ENCODE results near the gene ANO1. TPM values are rescaled to one million over a fixed set of nuclear protein-coding genes. Genes with fewer than 3 reads are reported as not detected.

The ANO1 gene
- total RNA-seq, 4 donors from 2014 or later: 25.3 to 107 (median 48.8) TPM

DNA sequence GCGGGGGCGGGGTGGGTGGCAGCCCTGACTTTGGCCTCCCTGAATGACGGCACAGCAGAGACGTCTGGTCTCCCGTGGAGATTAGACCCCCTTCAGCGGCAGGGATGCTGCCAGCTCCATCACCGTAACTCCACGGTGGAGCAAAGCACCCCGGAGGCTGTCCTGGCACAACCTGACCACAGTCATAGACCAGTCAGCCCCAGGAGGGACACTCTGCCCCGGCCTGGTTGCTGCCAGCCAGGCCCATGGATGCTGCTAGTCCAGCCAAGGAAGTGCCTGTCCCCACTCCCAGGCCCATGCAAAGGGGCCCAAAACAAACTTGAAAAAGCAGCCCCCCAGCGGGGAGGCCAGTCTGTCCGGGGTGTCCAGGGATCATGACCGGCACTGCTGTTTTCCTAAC is 11.5 kb upstream of the ANO1 start:
- Histone ChIP-seq H3K27ac (replicated peaks in 1 of 4) (no peak overlapping the region), H3K4me3 (no peak overlapping the region), H3K4me1 (no peaks in the 10 kb centered on the region), H3K36me3 (no peaks in the 10 kb centered on the region), H3K9me3 (no peaks in the 10 kb centered on the region), H3K27me3 (peaks cover 0 to 74% (median 2%) of the 10 kb centered on the region in 4 donors)
- 96% methylated on average over 9 of the region's 13 CpGs for WGBS
- DNase-seq (ENCODE audit: extremely low spot score): peak; percentile 75
- intact Hi-C loops (cut with DNase I): no loop called here
- TF ChIP-seq, protein P1, sequence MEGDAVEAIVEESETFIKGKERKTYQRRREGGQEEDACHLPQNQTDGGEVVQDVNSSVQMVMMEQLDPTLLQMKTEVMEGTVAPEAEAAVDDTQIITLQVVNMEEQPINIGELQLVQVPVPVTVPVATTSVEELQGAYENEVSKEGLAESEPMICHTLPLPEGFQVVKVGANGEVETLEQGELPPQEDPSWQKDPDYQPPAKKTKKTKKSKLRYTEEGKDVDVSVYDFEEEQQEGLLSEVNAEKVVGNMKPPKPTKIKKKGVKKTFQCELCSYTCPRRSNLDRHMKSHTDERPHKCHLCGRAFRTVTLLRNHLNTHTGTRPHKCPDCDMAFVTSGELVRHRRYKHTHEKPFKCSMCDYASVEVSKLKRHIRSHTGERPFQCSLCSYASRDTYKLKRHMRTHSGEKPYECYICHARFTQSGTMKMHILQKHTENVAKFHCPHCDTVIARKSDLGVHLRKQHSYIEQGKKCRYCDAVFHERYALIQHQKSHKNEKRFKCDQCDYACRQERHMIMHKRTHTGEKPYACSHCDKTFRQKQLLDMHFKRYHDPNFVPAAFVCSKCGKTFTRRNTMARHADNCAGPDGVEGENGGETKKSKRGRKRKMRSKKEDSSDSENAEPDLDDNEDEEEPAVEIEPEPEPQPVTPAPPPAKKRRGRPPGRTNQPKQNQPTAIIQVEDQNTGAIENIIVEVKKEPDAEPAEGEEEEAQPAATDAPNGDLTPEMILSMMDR (IDR thresholded peaks at IDR 0.05): no peak
- TF ChIP-seq EP300 (IDR thresholded peaks at IDR 0.05): no peak
- no peak for TF ChIP-seq POLR2A (IDR thresholded peaks at IDR 0.05; ENCODE audit: low read depth)
- no peak for TF ChIP-seq POLR2AphosphoS5 (IDR thresholded peaks at IDR 0.05)

DNA sequence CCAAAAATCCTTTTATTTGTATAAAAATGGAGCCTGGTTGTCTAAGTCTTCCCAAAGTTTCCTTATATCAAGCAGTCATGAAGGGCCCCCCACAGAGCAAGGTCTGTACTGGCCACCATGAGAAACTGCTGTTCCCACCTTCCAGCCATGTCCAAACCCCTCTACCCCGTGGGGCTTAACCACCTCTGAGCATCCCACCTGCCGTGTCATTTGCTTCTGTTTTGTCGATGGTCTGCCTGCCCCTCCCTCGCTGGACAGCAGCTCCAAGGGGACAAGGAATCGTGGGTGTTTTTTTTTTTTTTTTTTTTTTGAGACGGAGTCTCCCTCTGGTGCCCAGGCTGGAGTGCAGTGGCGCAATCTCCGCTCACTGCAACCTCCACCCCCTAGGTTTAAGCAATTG is 11.1 kb upstream of the ANO1 start:
- H3K27me3 ChIP-seq: peaks cover 0 to 78% (median 2%) of the 10 kb centered on the region in 4 donors
- no peaks in the 10 kb centered on the region for H3K9me3 ChIP-seq
- no peaks in the 10 kb centered on the region for H3K4me1 ChIP-seq
- intact Hi-C loops (cut with DNase I): no loop called here
- DNase-seq (ENCODE audit: extremely low spot score): peak; percentile 57
- H3K27ac ChIP-seq (replicated peaks in 1 of 4): no peak overlapping the region
- no peak overlapping the region for H3K4me3 ChIP-seq
- 86% methylated on average over 8 of the region's 8 CpGs for WGBS
- TF ChIP-seq POLR2A (IDR thresholded peaks at IDR 0.05; ENCODE audit: low read depth) (no peak), EP300 (IDR thresholded peaks at IDR 0.05) (no peak), POLR2AphosphoS5 (IDR thresholded peaks at IDR 0.05) (no peak)
- TF ChIP-seq, protein P1 (IDR thresholded peaks at IDR 0.05): no peak
- no peaks in the 10 kb centered on the region for H3K36me3 ChIP-seq

DNA sequence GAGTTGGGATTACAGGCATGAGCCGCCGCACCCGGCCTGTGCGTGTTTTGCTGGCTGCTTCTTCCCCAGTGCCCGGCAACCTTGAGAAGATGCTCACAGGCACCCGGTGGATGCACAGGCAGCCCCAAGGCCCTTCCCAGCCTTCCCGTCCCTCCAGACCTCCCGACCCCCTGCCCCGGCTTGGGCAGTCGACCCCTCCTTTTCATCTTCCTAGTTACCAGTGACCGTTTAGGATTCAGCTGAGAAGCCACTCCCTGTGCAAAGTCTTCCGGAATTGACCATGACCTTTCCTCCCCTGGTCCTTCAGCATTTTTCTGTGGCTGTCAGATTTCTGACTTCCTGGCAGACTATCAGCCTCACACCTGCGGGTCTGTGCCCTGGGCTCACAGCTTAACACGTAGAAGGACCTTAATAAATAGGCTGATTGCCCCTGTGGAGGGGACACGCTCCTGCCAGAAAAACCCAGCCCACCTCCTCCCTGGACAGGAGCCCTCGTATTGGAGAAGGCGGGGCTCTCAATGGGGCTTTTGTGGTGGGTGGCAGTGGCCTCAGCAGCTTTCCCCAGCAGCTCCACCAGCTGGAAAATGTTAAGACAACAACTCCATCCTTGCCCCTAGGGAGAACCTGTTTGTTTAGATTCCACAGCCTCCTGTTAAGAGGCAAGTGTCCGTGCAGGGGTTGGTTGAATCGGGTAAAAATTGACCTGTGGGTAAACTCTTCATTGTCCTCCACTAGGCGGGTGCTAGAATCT is 10.4 kb upstream of the ANO1 start:
- TF ChIP-seq POLR2AphosphoS5 (IDR thresholded peaks at IDR 0.05): no peak
- no peak for TF ChIP-seq EP300 (IDR thresholded peaks at IDR 0.05)
- TF ChIP-seq POLR2A (IDR thresholded peaks at IDR 0.05; ENCODE audit: low read depth): no peak
- TF ChIP-seq, protein P1 (IDR thresholded peaks at IDR 0.05): no peak
- peak; percentile 74 for DNase-seq (ENCODE audit: extremely low spot score)
- intact Hi-C loops (cut with DNase I): no loop called here
- H3K27ac ChIP-seq (replicated peaks in 1 of 4): no peak overlapping the region
- no peaks in the 10 kb centered on the region for H3K9me3 ChIP-seq
- 62% methylated on average over 17 of the region's 20 CpGs for WGBS
- peaks cover 0 to 77% (median 2%) of the 10 kb centered on the region in 4 donors for H3K27me3 ChIP-seq
- H3K4me3 ChIP-seq: no peak overlapping the region
- no peaks in the 10 kb centered on the region for H3K36me3 ChIP-seq
- H3K4me1 ChIP-seq: peaks cover 0 to 3% (median 0%) of the 10 kb centered on the region in 4 donors

DNA sequence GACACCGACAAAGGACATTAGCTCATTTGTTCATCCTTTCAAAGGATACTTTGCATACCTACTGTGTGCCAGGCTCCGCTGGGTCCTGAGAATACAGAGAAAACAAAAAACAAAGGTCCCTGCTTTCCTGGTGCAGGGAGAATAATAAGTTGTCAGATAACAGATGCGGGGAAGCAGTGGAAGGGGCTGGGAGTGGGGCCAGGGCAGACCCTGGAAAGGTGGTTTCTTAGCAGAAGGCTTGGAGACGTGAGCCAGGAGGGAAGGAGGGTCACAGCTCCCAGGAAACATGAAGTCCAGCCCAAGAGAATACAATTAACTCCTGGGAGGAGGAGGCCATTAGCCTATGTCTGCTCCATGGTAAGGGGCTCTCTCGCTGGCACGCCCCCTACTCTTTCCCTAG is 9.8 kb upstream of the ANO1 start:
- H3K27me3 ChIP-seq: peaks cover 0 to 83% (median 2%) of the 10 kb centered on the region in 4 donors
- H3K4me3 ChIP-seq: no peak overlapping the region
- TF ChIP-seq EP300 (IDR thresholded peaks at IDR 0.05) (no peak), POLR2AphosphoS5 (IDR thresholded peaks at IDR 0.05) (no peak), POLR2A (IDR thresholded peaks at IDR 0.05; ENCODE audit: low read depth) (no peak)
- TF ChIP-seq, protein P1 (IDR thresholded peaks at IDR 0.05): no peak
- DNase-seq (ENCODE audit: extremely low spot score): peak; percentile 64
- no peaks in the 10 kb centered on the region for H3K36me3 ChIP-seq
- no peak overlapping the region for H3K27ac ChIP-seq (replicated peaks in 1 of 4)
- WGBS: 77% methylated on average over 6 of the region's 6 CpGs
- intact Hi-C loops (cut with DNase I): no loop called here
- no peaks in the 10 kb centered on the region for H3K9me3 ChIP-seq
- H3K4me1 ChIP-seq: peaks cover 0 to 4% (median 2%) of the 10 kb centered on the region in 4 donors

All from esophagus muscularis mucosa (tissue), 4 donors.